ENCODE results near the gene ASB3.
"Not testable (repeated sequence)": the region's sequence is repeated elsewhere in the genome, so short reads cannot be mapped to it uniquely, and the experiment has no call there.

Gene ASB3

DNA sequence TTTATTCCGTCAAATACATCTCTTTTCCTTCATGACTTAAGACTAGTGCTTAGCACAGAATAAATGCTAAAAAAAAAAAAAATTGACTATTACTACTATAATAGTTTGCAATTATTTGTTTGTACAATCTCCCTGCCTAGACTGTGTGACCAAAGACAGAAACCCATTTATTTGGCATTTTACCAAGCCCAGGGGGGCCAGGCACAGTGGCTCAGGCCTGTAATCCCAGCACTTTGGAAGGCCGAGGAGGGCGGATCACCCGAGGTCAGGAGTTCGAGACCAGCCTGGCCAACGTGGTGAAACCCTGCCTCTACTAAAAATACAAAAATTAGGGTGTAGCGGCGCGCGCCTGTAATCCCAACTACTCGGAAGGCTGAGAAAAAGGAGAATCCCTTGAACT lies 1.4 kb downstream of the ASB3 start:
- DNase-seq: no peak

GRCh38 chr2:53784436-53784835 lies 2.3 kb downstream of the ASB3 start:
- DNase-seq: no peak

- no peak for DNase-seq
Measured at GRCh38 chr2:53782676-53783075, 4.1 kb downstream of the ASB3 start.

- no peak for DNase-seq
Measured at GRCh38 chr2:53780056-53780455, 6.7 kb downstream of the ASB3 start.

GRCh38 chr2:53778536-53779162 lies 8.1 kb downstream of the ASB3 start:
- no peak for DNase-seq

DNA sequence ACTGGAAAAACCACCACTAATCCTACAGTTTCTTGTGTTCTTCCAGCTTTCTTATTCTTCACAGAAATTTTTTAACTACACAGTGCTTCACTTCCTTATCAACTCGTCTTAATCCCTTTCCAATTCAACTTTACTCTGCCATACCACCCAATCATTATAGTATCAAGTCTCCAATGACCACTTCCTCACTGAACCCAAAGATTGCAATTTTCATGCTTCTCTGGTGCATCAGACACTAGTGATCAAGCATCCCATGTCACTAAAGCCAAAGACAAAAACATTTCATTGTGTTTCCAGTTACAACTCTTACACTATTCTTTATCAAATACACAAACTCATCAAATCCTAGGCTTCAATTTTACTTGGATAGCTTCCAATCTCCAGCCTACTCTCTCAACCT lies 9.6 kb downstream of the ASB3 start:
- DNase-seq: no peak

DNA sequence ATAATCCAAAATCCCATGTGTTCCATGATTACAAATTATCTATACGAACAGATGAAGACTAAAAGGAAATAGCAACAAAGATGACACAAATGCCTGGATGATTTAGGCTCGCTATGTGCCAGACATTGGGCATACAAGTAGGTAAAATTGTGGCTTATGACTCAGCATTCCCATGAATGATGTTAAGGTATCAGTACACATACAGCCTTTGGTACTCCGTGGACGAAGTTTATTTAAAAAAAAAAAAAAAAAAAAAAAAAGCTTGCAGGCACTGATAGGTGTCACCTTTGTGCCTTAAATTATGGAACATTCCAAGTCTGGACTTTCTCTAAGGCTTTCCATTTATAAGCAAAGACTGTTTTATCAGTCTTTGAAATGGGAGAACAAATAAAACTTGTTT lies 16.5 kb downstream of the ASB3 start:
- DNase-seq: no peak

DNA sequence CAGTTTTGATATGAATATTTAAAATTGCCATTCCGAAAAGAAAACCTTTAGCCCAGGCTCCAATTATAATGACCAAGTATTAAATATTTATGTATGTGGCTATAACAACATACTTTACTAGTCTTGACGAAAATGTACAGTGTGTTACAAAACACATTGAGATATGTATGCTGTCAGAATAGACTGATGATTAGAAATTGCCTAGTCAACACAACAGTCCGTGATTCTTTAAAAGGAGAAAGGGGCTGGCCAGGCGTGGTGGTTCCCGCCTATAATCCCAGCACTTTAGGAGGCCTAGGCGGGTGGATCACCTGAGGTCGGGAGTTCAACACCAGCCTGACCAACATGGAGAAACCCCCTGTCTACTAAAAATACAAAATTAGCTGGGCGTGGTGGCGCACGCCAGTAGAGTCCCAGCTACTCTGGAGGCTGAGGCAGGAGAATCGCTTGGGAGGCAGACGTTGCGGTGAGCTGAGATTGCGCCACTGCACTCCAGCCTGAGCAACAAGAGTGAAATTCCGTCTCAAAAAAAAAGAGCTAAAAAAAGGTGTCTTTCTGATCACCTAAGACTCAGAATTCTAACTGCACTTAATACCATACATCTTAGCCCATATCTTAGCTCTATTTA lies 17.3 kb downstream of the ASB3 start:
- DNase-seq: no peak

GRCh38 chr2:53768242-53768542 lies 18.6 kb downstream of the ASB3 start:
- no peak for DNase-seq

DNA sequence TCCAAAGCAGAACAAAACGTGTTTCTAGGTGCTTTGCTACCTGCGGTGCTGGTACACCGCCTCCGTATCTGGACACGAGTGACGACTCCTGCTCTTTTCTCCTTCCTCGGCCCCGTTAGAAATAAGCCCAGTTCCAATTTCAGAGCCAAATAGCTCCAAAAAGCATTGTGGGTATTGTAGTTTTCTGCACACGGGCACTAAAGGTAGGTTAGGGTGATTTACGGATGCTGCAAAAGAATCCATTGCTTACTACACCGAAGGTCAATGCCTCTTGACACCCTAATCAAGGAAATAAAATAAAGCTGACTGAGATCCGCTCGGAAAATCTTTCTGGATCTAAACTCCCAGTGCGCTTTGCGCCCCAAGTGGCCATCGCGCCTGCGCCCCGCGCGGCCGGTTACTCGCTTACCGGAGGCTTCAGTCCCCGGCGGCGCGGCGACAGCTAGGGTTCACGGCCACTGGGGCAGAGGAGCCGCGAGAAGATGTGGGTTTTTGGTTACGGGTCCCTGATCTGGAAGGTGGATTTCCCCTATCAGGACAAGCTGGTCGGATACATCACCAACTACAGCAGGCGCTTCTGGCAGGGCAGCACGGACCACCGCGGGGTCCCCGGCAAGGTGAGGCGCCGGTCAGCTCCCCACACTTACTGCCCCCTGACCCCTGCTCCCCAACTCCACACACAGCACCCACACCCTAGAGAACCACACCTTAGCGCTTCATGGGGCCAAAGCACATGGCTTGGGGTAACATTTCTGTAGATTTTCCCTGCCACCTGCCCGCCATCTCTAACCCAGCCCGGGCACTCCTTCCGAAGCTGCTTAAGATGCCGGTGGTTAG lies 19.1 kb downstream of the ASB3 start, which contains the start of gene CHAC2:
CHAC2 (plus strand) TSS at position 400 of the 837 bp plus-strand sequence; CDS start at position 483, 83 bp downstream.
- peak; percentile 87 for DNase-seq

DNA sequence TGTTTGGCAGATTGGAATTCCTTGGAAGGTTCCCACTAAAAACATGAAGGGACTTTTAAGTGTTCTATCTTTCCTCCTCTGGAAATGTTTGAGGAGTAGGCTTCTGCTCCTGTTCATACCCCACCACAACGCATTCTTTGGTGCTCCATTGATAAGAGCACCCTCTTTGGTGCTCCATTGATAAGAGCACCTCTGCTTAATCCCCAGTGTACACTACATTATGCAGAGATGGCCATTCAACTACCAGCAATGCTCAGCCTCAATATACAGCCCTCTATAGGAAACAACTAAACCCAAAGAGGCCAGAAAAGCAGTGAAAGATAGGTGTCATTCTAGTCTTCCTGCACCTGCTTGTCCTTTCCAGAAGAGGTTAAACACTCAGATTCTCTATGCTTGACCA lies 21.0 kb downstream of the ASB3 start:
- DNase-seq: no peak

DNA sequence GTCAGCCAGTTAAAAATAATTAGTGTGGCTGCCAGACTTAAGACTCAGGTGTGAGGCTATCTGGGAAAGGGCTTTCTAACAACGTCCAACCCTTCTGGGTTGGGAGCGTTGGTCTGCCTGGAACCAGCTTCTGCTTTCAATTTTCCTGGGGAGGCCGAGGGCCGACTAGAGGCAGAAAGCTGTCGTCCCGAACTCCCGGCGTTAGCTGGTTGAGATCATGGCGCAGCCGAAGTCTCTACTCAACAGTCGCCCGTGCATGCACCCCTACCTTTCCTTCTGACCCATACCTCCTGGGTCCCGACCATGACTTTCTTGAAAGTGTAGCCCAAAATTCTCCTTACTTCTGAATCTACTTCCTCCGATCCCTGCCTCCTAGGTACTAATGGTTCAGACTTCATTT lies 29.5 kb downstream of the ASB3 start:
- not testable (repeated sequence) for DNase-seq

- no peak for DNase-seq
Measured at GRCh38 chr2:53756644-53757043, 30.1 kb downstream of the ASB3 start.

GRCh38 chr2:53755121-53755520 lies 31.6 kb downstream of the ASB3 start:
- no peak for DNase-seq

DNA sequence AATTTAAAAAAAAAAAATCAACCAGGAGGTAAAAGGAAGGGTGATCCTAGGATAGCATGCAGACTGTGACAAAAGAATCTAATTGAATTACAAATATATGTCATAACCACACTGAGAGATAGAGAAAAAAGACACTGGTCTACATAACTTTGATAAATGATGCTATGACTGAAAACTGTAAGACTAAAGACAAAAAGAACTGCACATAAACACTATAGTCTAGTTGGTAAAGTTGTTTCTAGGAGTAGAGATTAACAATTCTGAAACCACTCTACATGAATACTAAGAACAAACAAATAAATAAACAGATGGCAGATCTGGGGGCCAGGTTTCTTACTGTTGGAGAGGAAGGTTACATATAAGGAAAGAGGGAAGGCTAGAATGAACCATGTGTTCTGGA lies 33.7 kb downstream of the ASB3 start:
- DNase-seq: no peak

- no peak for DNase-seq
Measured at GRCh38 chr2:53752385-53752784, 34.4 kb downstream of the ASB3 start.

- no peak for DNase-seq
Measured at GRCh38 chr2:53751728-53752127, 35.0 kb downstream of the ASB3 start.

- no peak for DNase-seq
Measured at GRCh38 chr2:53750041-53750768, 36.5 kb downstream of the ASB3 start.

- no peak for DNase-seq
Measured at GRCh38 chr2:53744395-53745065, 42.2 kb downstream of the ASB3 start.

- DNase-seq: no peak
Measured at GRCh38 chr2:53740170-53740569, 46.6 kb downstream of the ASB3 start.

DNA sequence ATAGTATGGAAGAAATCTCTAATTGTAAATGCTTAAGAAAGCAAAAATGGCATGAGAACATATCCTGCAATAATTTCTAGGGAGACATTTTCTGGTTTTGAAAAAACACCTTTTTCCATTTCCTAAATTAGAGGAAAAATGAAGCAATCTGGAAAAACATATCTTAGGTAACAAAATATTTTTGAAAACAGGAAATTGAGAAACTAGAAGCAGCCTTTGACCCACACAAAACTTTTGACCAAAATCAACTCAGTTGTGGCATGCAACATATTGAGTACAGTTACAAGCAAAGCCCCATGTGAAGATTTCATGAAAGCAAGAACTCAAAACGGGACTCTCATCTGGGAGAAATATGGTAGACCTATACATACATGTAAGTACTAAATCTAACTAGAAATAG lies 47.7 kb downstream of the ASB3 start:
- no peak for DNase-seq

DNA sequence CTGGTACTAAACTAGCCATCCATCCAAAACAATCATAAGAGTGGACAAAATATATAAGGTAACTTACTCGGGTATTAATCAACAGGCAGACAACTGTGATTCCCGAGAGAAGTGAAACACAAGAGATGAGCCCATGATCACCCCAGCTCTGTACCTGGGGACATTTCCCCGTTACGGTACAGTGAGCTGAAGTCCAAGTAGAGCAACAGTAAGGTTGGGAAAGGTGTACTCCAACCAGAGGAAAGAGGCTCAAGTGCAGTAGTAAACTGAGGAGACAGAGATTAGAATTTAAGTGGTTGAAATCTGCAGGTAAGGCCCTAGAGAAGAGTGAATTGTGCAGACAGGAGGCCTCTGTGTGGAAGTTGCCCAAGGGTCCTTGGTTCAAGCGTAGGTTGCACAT lies 49.7 kb downstream of the ASB3 start:
- no peak for DNase-seq

Data from CD4-positive, alpha-beta T cell treated with Interleukin-4 for 1 hour (primary cell).